Nephron progenitor cell (in vitro differentiated cells): ENCODE data around the gene PABPN1.

Source experiments
- DNase-seq: peaks from one replicate; pipeline ENCODE4 v3.0.0; 2021
- H3K27ac Mint-ChIP-seq: 2 replicates; pipeline ENCODE4 v1.8.0; 2021; ENCODE audit warnings: mild to moderate bottlenecking, moderate library complexity, mixed read lengths
- H3K27me3 Mint-ChIP-seq: 2 replicates; pipeline ENCODE4 v1.8.0; 2021; ENCODE audit warnings: mild to moderate bottlenecking, low read depth, mixed read lengths; ENCODE audit not compliant: poor library complexity
- H3K36me3 Mint-ChIP-seq: 2 replicates; pipeline ENCODE4 v1.8.0; 2021; ENCODE audit warnings: low read depth, mixed read lengths
- H3K4me1 Mint-ChIP-seq: 2 replicates; pipeline ENCODE4 v1.8.0; 2021; ENCODE audit warnings: mixed read lengths
- H3K4me3 Mint-ChIP-seq: 2 replicates; pipeline ENCODE4 v1.8.0; 2021; ENCODE audit warnings: mild to moderate bottlenecking, moderate library complexity, mixed read lengths
- H3K9me3 Mint-ChIP-seq: 2 replicates; pipeline ENCODE4 v1.8.0; 2021; ENCODE audit warnings: mild to moderate bottlenecking, moderate library complexity, mixed read lengths
- TF ChIP-seq, protein P1 (sequence below): fragments of 200-600 bp; sonication (generic); IDR thresholded peaks from 2 replicates; pipeline ENCODE4 v1.5.0; 2021; ENCODE audit warnings: antibody characterized with exemption

The PABPN1 gene

DNA sequence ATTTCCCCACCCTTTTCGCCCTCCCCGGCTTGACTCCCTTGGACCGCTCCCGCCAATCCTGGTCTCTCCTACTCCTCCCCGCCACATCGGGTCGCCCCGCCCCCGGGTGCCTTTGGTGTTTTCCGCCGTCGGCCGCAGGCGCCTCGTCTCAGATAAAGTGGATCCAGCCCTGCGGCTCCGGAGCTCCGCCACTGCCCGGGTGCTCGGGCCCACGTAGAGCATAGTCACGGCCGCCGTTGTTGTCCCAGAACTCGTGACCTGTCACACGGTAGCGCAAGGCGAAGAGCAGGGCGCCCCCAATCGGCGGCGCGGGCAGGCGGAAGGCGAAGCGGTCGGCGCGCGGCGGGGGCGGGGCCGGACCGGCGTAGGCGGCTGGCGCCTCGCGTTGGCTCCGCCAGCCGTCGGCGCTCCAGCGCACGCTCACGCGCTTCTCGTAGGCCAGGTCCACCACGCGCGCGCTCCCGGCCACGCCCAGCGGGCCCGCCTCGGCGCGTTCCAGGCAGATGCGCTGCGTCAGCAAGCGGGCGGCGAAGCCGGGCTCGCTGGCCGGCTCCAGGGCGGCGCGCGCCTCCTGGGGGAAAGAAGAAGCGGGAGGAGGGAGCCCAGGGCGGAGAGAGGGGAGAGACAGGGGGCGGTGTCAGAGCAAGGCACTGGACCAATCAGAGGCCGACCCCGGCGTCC, 19.8 kb upstream of the PABPN1 start:
- H3K27ac Mint-ChIP-seq = peak overlapping the region; percentile 99
- peaks cover 17% of the 10 kb centered on the region for H3K36me3 Mint-ChIP-seq
- TF ChIP-seq, protein P1, sequence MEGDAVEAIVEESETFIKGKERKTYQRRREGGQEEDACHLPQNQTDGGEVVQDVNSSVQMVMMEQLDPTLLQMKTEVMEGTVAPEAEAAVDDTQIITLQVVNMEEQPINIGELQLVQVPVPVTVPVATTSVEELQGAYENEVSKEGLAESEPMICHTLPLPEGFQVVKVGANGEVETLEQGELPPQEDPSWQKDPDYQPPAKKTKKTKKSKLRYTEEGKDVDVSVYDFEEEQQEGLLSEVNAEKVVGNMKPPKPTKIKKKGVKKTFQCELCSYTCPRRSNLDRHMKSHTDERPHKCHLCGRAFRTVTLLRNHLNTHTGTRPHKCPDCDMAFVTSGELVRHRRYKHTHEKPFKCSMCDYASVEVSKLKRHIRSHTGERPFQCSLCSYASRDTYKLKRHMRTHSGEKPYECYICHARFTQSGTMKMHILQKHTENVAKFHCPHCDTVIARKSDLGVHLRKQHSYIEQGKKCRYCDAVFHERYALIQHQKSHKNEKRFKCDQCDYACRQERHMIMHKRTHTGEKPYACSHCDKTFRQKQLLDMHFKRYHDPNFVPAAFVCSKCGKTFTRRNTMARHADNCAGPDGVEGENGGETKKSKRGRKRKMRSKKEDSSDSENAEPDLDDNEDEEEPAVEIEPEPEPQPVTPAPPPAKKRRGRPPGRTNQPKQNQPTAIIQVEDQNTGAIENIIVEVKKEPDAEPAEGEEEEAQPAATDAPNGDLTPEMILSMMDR = peak; percentile 39

DNA sequence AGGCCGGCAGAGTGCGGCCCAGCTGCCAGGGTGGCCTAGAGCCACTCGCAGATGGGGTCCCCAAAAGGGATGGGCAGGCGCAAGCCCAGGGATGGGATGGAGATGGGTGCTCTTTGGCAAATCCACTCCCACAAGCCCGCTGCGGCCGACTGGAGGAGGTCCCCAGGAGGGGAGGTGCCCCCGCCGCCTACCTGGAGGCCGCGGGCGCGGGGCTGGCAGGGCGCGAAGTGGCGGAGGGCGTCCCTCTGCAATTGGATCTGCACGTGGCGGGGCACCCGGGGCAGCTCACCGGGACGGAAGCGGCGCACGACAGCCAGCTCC, 19.3 kb upstream of the PABPN1 start:
- no peak for DNase-seq
- H3K36me3 Mint-ChIP-seq = peaks cover 13% of the 10 kb centered on the region
- H3K4me3 Mint-ChIP-seq = peak overlapping the region; percentile 85
- TF ChIP-seq, protein P1 = no peak
- no peaks in the 10 kb centered on the region for H3K9me3 Mint-ChIP-seq
- H3K27ac Mint-ChIP-seq = peak overlapping the region; percentile 89
- peaks cover 49% of the 10 kb centered on the region for H3K4me1 Mint-ChIP-seq
- H3K27me3 Mint-ChIP-seq = no peaks in the 10 kb centered on the region

More for the DNA sequence above, 19.8 kb upstream of the PABPN1 start:
- Mint-ChIP-seq H3K4me3 (peak overlapping the region; percentile 97), H3K9me3 (no peaks in the 10 kb centered on the region), H3K4me1 (peaks cover 49% of the 10 kb centered on the region), H3K27me3 (no peaks in the 10 kb centered on the region)
- DNase-seq = peak; percentile 97

DNA sequence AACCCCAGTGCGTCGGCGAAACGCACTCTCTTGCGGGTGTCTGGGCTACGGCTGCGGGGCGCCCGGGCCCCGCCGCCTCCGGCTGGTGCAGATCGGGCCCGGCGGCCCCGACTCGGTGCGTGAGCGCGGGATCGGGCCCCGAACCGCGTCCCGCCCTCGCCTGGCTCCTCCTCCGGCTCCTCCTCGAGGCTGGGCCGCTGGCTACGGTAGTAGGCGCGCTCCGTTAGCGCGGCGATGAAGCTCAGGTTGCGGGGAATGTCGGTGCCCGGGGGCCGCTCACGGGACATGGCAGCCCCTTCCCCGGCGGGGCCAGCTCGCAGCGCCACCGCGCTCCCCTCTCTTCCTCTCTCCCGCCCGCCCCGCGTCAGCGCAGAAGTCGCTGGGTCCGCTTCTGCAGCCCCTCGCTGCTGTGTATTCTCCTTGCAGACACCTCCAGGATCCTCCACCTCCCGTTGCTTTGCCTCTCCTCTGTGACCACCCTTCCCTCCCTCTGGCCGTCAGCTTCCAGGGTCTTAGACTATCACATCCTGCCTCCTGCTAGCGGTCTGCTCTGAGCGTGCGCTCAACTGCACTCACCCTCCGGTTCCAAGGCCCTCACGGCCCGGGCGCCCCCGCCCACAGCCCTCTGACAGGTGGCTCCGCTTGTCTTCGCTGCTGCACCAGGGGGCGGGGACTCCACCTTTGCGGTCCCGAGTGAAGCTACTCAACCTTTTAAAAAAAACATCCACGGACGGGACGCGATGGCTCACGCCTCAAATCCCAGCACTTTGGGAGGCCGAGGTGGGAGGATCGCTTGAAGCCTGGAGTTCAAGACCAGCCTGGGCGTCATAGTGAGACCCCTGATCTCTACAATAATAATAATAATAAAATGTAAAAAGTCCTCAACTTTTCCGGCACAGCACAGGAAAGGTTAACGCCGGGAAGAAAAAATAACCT, 18.7 kb upstream of the PABPN1 start, which contains the start of gene PPP1R3E:
Gene PPP1R3E (minus strand): TSS at position 570 of the 936 bp plus-strand sequence. CDS start 283 bp downstream, at position 287.
- TF ChIP-seq, protein P1 = no peak
- DNase-seq = peak; percentile 78
- H3K4me1 Mint-ChIP-seq = peaks cover 55% of the 10 kb centered on the region
- H3K27me3 Mint-ChIP-seq = no peaks in the 10 kb centered on the region
- no peaks in the 10 kb centered on the region for H3K9me3 Mint-ChIP-seq
- peak within 1 kb of the TSS; percentile 93 for H3K4me3 Mint-ChIP-seq
- H3K27ac Mint-ChIP-seq = peak within 1 kb of the TSS; percentile 97
- H3K36me3 Mint-ChIP-seq = peaks cover 8% of the 10 kb centered on the region

DNA sequence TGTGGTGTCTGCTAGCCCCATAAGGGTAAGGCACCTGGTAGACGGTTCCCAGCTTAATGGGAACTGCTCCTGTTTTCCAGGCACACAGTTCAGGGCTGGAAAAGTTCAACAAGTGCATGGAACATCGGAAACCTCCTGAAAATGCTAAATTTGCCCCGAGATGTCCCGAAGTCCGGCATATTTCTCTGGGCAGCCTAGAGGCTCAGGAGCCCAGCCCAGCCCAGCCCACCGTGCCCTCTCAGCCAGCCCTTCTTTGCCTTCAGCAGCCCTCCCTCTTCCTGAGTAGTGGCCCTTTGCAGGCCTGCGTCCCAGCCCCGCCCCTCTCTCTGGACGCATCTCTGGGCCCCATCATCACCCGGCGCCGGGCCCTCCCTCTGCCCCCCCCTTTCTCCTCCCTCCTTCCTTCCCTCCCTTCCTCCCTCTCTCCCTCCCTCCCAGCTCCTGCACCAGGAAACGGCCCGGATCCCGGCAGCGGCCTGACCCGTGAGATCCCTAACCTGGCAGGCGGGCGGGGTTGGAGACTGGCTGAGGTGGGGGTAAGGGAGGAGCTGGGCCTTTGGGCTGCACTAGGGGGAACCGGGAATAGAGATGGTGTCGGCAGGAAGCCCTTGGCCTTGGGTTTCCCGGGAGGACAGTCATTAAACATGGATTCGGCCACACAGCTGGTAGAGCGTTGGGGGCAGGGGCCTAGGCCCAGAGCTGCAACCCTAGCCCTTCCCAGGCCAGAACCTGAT, 14.7 kb upstream of the PABPN1 start, which contains the start of gene BCL2L2:
Gene BCL2L2 (plus strand): TSS at position 422 of the 734 bp plus-strand sequence. CDS start 935 bp downstream, outside the sequence.
- Mint-ChIP-seq H3K4me3 (peak within 1 kb of the TSS; percentile 94), H3K27me3 (no peaks in the 10 kb centered on the region), H3K36me3 (peaks cover 13% of the 10 kb centered on the region), H3K9me3 (no peaks in the 10 kb centered on the region), H3K4me1 (peaks cover 53% of the 10 kb centered on the region), H3K27ac (peak within 1 kb of the TSS; percentile 98)
- peak; percentile 91 for DNase-seq
- TF ChIP-seq, protein P1 = no peak

DNA sequence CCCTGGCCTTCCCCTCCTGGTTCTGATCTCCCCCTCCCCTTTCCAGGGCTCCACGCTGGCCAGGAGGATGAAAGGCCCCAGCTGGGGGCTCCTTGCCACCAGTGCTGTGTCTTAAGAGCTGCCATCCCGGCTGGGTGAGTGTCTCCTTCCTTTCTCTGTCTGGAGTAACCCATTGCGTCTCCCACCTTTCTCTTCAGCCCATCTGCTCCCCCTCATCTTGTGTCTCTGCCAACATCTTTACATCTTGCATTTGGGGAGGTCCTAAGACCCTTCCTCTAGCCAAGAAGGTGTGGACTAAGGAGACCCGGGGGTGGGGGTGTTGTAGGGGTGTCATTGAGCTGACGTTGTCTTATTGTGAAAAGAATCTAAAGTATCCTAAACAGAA, 14.1 kb upstream of the PABPN1 start:
- Mint-ChIP-seq H3K9me3 (no peaks in the 10 kb centered on the region), H3K4me3 (peak overlapping the region; percentile 94), H3K36me3 (peaks cover 18% of the 10 kb centered on the region), H3K4me1 (peaks cover 53% of the 10 kb centered on the region), H3K27ac (peak overlapping the region; percentile 98), H3K27me3 (no peaks in the 10 kb centered on the region)
- DNase-seq = no peak
- TF ChIP-seq, protein P1 = no peak
